HAP-1 (cell line): ENCODE data around the gene ZNF394.
A peak's percentile ranks its signal among the peaks of the same experiment; 100 is the strongest.
"Not testable (repeated sequence)": the region's sequence is repeated elsewhere in the genome, so short reads cannot be mapped to it uniquely, and the experiment has no call there.

ENCODE experiments used
- DNase-seq, 2 experiments: peaks; one replicate each; pipeline ENCODE4 v3.0.0-alpha.2; 2016 to 2020; ENCODE audit warnings: low spot score in 2 of 2
- H3K27me3 ChIP-seq: fragments of 250-450 bp; sonication (Bioruptor Pico); 2 replicates; pipeline ENCODE4 v1.5.1; 2020; ENCODE audit warnings: low read depth, mild to moderate bottlenecking, moderate library complexity
- H3K36me3 ChIP-seq: fragments of 250-450 bp; sonication (Bioruptor Pico); replicated peaks from 2 replicates; pipeline ENCODE4 v1.5.1; 2020; ENCODE audit warnings: mild to moderate bottlenecking
- H3K4me1 ChIP-seq: fragments of 250-450 bp; sonication (Bioruptor Pico); 2 replicates; pipeline ENCODE4 v1.5.1; 2020; ENCODE audit warnings: mild to moderate bottlenecking
- H3K4me3 ChIP-seq: fragments of 250-450 bp; sonication (Bioruptor Pico); 2 replicates; pipeline ENCODE4 v1.5.1; 2020; ENCODE audit warnings: mild to moderate bottlenecking, moderate library complexity
- H3K9me3 ChIP-seq: fragments of 250-450 bp; sonication (Bioruptor Pico); 2 replicates; pipeline ENCODE4 v1.5.1; 2020; ENCODE audit warnings: mild to moderate bottlenecking, moderate library complexity
- in situ Hi-C: fragments of 300-500 bp; cut with MboI; formaldehyde crosslinking; loops from 3 replicates; pipeline ENCODE4 v1.14.3; 2020; ENCODE audit warnings: low sequenced_read_pairs, inconsistent platforms, mixed read lengths

The ZNF394 gene

GRCh38 chr7:99505324-99505662 is 5.2 kb upstream of the ZNF394 start:
- in situ Hi-C loops = no loop called here
- Histone ChIP-seq H3K4me1 (peaks cover 12% of the 10 kb centered on the region; the same call in 1 of the 2 replicates), H3K9me3 (no peaks in the 10 kb centered on the region), H3K27me3 (no peaks in the 10 kb centered on the region), H3K36me3 (no peaks in the 10 kb centered on the region), H3K4me3 (peak overlapping the region; percentile 84)
- DNase-seq = no peak

GRCh38 chr7:99504603-99505323 is 4.7 kb upstream of the ZNF394 start, which contains the start of gene ZKSCAN5:
Gene ZKSCAN5 (plus strand): TSS chr7:99504662. CDS start chr7:99506045, 1,383 bp downstream.
- no peaks in the 10 kb centered on the region; the same call in 1 of the 2 replicates for H3K36me3 ChIP-seq
- no peaks in the 10 kb centered on the region for H3K9me3 ChIP-seq
- in situ Hi-C loops = no loop called here
- DNase-seq = peak; percentile 83 to 94
- H3K4me1 ChIP-seq = peaks cover 12% of the 10 kb centered on the region; the same call in 1 of the 2 replicates
- no peaks in the 10 kb centered on the region for H3K27me3 ChIP-seq
- peak within 1 kb of the TSS; percentile 84 for H3K4me3 ChIP-seq

- no peaks in the 10 kb centered on the region for H3K27me3 ChIP-seq
- DNase-seq = peak; percentile 97 to 99
- in situ Hi-C loops = no loop called here
These were observed 4.2 kb upstream of the ZNF394 start for GRCh38 chr7:99504281-99504602.

GRCh38 chr7:99501236-99501635 is 1.2 kb upstream of the ZNF394 start:
- DNase-seq = peak in 1 of 2 experiments; percentile 18
- not testable (repeated sequence) for H3K4me3 ChIP-seq

More at GRCh38 chr7:99504281-99504602, 4.2 kb upstream of the ZNF394 start:
- peak overlapping the region; percentile 84 for H3K4me3 ChIP-seq
- no peaks in the 10 kb centered on the region; the same call in 1 of the 2 replicates for H3K36me3 ChIP-seq
- peaks cover 12% of the 10 kb centered on the region; the same call in 1 of the 2 replicates for H3K4me1 ChIP-seq
- H3K9me3 ChIP-seq = no peaks in the 10 kb centered on the region

GRCh38 chr7:99500637-99501009 is 542 bp upstream of the ZNF394 start:
- no peak for DNase-seq
- Histone ChIP-seq H3K36me3 (peaks cover 10% of the 10 kb centered on the region), H3K4me1 (peaks cover 13% of the 10 kb centered on the region; the same call in 1 of the 2 replicates), H3K27me3 (no peaks in the 10 kb centered on the region), H3K9me3 (no peaks in the 10 kb centered on the region), H3K4me3 (peak overlapping the region; percentile 93)
- in situ Hi-C loops = no loop called here

More at GRCh38 chr7:99501236-99501635, 1.2 kb upstream of the ZNF394 start:
- peaks cover 15% of the 10 kb centered on the region for H3K4me1 ChIP-seq
- H3K9me3 ChIP-seq, H3K27me3 ChIP-seq, H3K36me3 ChIP-seq, in situ Hi-C loops: not testable (repeated sequence)

DNA sequence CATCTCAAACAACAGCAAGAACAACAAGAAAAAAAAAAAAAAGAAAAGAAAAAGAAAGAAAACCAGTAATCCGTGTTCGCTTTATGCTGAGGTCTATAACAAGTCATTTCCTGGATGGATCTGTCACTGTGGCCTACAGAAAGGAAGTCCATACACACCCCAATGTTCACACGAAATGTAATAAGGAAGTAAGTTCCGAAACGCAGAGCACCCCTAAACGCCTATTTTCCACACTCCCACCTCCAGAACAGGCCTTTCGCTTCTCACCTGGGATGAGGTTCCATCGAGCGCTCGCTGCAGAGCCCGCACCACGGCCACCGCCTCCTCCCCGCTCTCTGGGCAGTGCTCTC is 735 bp downstream of the ZNF394 start:
- Histone ChIP-seq H3K9me3 (peaks cover 8% of the 10 kb centered on the region), H3K27me3 (no peaks in the 10 kb centered on the region), H3K4me3 (peak overlapping the region; percentile 93), H3K4me1 (peaks cover 13% of the 10 kb centered on the region; the same call in 1 of the 2 replicates), H3K36me3 (peaks cover 23% of the 10 kb centered on the region)
- DNase-seq = no peak
- in situ Hi-C loops = no loop called here

DNA sequence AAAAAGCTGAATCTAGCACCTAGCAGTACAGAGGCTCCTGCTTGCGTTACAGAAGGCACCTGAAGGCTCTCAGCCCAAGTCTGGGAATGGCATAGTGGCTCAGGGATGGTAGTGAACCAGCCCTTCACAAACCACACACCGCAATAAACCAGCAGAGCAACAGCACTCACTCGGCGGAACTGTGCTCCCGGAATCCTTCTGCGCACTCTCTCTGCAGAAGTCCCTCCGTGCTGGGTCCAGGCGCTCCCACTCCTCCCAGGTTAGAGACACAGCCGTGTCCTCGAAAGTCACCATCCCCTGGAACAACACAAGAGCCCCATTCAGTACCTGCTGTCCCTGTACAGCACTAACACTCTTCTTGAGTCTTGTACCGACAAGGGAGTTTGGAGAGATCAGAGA is 1.5 kb downstream of the ZNF394 start:
- Histone ChIP-seq H3K27me3 (no peaks in the 10 kb centered on the region), H3K4me1 (peaks cover 8% of the 10 kb centered on the region; the same call in 1 of the 2 replicates), H3K9me3 (peaks cover 9% of the 10 kb centered on the region), H3K36me3 (peaks cover 31% of the 10 kb centered on the region), H3K4me3 (peak overlapping the region; percentile 93)
- in situ Hi-C loops = no loop called here
- peak in 1 of 2 experiments; percentile 30 for DNase-seq

GRCh38 chr7:99497766-99498545 is 2.1 kb downstream of the ZNF394 start:
- Histone ChIP-seq H3K4me1 (peaks cover 8% of the 10 kb centered on the region; the same call in 1 of the 2 replicates), H3K4me3 (peak overlapping the region; percentile 93), H3K36me3 (peaks cover 37% of the 10 kb centered on the region), H3K9me3 (peaks cover 9% of the 10 kb centered on the region), H3K27me3 (no peaks in the 10 kb centered on the region)
- DNase-seq = no peak
- in situ Hi-C loops = no loop called here

DNA sequence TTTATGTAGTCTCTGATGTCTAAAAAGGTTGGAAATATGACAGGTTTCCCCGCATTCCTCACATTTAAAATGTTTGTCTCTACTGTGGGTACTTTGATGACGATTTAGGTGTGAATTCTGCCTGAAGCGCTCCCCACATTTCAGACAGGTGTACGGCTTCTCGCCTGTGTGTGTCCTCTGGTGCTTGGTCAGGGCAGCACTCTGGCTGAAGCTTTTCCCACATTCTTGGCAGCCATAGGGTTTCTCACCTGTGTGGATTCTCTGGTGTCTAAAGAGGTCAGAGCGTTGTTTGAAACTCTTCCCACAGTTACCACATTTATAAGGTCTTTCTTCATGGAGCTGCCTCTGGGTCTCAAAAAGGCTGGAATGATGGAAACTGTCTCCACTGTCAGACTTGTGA is 6.3 kb downstream of the ZNF394 start:
- H3K4me3 ChIP-seq = no peak overlapping the region
- in situ Hi-C loops = no loop called here
- peaks cover 9% of the 10 kb centered on the region for H3K9me3 ChIP-seq
- H3K4me1 ChIP-seq = peaks cover 8% of the 10 kb centered on the region; the same call in 1 of the 2 replicates
- no peaks in the 10 kb centered on the region for H3K27me3 ChIP-seq
- H3K36me3 ChIP-seq = peaks cover 45% of the 10 kb centered on the region
- DNase-seq = no peak

DNA sequence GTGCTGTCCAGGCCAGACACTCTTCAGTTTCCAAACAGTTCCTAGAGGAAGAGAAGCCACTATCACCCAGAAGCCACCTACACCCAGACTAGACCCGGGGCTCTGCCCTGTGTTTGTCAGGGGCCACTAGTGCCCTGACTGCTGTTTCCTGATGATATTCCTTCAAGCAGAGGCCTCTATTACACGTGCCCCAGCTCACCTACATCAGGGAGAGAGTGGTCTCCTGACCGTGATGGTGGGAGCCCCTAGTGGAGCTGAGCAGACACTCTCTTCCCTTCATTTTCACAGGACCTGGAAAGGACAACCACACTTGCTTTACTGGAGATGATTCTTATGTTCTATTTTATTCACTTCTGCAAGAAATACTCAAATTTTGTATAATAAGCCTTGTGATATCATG is 9.2 kb downstream of the ZNF394 start:
- DNase-seq = no peak
- no peak overlapping the region for H3K4me3 ChIP-seq
- peaks cover 37% of the 10 kb centered on the region for H3K36me3 ChIP-seq
- peaks cover 9% of the 10 kb centered on the region for H3K9me3 ChIP-seq
- H3K4me1 ChIP-seq = no peaks in the 10 kb centered on the region
- in situ Hi-C loops = no loop called here
- no peaks in the 10 kb centered on the region for H3K27me3 ChIP-seq

DNA sequence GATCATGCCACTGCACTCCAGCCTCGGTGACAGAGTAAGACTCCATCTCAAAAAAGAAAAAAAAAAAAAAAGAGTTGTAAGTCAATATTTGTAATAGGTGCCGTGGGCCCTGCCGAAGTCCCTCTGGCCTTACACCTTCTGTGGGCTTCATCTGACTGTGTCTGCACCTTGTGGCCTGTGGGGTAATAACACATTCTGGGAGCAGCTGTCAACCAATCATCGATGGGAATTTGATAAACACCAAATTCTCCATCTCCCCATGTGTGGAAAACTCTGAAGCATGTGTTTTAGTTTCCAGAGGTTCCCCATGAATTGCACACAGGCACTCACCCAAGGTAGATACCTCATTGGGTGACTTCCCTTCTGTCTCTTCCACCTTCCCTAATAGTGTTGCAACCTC is 10.8 kb downstream of the ZNF394 start:
- Histone ChIP-seq H3K27me3 (no peaks in the 10 kb centered on the region), H3K9me3 (peaks cover under 1% of the 10 kb centered on the region), H3K36me3 (peaks cover 21% of the 10 kb centered on the region), H3K4me3 (no peak overlapping the region), H3K4me1 (no peaks in the 10 kb centered on the region)
- no peak for DNase-seq
- in situ Hi-C loops = no loop called here

DNA sequence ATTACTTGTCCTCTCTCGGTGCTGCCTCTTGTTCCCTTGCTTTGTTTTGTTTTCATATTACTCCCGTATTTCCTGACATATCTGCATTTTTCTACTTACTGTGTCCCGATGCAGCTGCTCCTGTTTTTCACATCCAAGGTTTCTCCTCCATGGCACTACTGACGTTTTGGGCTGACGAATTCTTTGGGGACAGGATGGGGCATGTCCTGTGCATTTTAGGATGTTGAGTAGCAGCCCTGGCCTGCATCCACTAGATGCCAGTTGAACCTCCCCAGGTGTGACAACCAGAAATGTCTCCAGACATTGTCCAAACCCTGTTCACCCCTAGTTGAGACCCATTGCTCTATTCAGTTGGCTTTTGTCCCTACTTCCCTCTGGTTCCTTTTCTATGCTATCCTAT is 15.0 kb downstream of the ZNF394 start:
- Histone ChIP-seq H3K9me3 (no peaks in the 10 kb centered on the region), H3K4me3 (no peak overlapping the region), H3K4me1 (no peaks in the 10 kb centered on the region), H3K27me3 (no peaks in the 10 kb centered on the region), H3K36me3 (peaks cover 27% of the 10 kb centered on the region)
- in situ Hi-C loops = no loop called here
- no peak for DNase-seq

DNA sequence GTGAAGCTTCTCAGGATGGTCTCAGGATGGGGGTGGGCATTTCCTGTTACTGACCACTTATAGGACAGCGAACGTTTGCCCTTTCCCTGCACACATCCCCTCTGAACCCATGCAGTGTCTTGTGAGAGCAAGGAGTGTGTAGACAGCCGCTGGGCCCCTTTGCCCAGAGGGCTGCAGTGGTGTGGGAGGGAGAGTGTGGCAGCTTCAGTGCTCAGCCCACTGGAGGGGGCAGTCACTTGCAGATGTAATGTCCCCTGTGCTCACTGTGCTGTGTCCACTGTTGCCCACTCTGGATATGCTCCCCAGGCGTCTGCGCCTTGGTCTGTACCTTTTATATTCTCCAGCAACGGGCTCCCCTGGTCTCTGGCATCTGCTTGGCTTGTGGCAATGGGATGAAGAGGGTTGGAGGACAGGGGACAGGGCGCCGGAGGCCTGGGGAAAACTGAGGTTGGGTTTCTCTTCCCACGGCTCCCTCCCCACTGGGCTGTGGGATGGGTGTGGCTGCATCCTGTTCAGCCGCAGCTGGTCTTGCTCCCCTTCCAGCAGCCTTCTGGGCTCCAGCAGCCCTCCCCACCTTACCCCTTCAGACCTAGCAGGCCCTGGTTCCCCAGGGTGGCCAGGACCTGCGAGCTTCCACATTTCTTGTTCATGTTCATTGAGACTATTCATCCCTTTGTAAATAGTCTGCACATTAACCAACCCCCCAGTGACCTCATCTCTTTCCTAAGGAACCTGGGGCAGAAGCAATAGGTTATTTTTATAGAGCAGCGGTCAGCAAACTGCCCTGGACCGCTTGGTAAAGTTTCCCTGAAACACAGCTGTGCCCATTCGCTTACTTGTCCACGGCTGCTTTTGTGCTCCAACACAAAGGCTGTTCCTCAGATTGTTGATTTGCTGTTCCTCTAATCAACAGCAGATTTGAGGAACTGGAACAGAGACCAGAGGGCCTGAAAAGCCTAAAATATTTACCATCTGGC is 21.3 kb downstream of the ZNF394 start:
- Histone ChIP-seq H3K27me3 (no peaks in the 10 kb centered on the region), H3K4me3 (no peak overlapping the region), H3K36me3 (peaks cover 42% of the 10 kb centered on the region), H3K4me1 (peaks cover 4% of the 10 kb centered on the region; the same call in 1 of the 2 replicates), H3K9me3 (no peaks in the 10 kb centered on the region)
- in situ Hi-C loops = no loop called here
- no peak for DNase-seq
